ENCODE measurements around the gene OSTF1. TPM values are rescaled to one million over a fixed set of nuclear protein-coding genes. Genes with fewer than 3 reads are reported as not detected.

Gene OSTF1, protein sequence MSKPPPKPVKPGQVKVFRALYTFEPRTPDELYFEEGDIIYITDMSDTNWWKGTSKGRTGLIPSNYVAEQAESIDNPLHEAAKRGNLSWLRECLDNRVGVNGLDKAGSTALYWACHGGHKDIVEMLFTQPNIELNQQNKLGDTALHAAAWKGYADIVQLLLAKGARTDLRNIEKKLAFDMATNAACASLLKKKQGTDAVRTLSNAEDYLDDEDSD
- total RNA-seq, result 10 to 100 TPM; 15.0 to 20.5 TPM
- polyA plus RNA-seq (2013, experiment 1 of 2), result 5.7 TPM
- polyA plus RNA-seq (2013, experiment 2 of 2), result 8.4 TPM
- long read RNA-seq, experiment 1, partial matches to known transcripts, result 2 of 8 reads
- long read RNA-seq, experiment 1, other reads (novel, unspliced or antisense), result 3 of 8 reads
- long read RNA-seq, experiment 2, transcript OSTF1-201 (10 exons, 1,319 nt), result major isoform, 19 of 20 reads
- long read RNA-seq, experiment 2, partial matches to known transcripts, result 0 of 20 reads
- long read RNA-seq, experiment 2, other reads (novel, unspliced or antisense), result 1 of 20 reads
- long read RNA-seq, experiment 3, transcript OSTF1-201 (10 exons, 1,319 nt), result major isoform, 40 of 48 reads
- long read RNA-seq, experiment 3, partial matches to known transcripts, result 0 of 48 reads
- long read RNA-seq, experiment 3, other reads (novel, unspliced or antisense), result 8 of 48 reads
- long read RNA-seq, experiment 4, transcript OSTF1-201 (10 exons, 1,319 nt), result major isoform, 25 of 27 reads
- long read RNA-seq, experiment 4, partial matches to known transcripts, result 0 of 27 reads
- long read RNA-seq, experiment 4, other reads (novel, unspliced or antisense), result 2 of 27 reads

DNA sequence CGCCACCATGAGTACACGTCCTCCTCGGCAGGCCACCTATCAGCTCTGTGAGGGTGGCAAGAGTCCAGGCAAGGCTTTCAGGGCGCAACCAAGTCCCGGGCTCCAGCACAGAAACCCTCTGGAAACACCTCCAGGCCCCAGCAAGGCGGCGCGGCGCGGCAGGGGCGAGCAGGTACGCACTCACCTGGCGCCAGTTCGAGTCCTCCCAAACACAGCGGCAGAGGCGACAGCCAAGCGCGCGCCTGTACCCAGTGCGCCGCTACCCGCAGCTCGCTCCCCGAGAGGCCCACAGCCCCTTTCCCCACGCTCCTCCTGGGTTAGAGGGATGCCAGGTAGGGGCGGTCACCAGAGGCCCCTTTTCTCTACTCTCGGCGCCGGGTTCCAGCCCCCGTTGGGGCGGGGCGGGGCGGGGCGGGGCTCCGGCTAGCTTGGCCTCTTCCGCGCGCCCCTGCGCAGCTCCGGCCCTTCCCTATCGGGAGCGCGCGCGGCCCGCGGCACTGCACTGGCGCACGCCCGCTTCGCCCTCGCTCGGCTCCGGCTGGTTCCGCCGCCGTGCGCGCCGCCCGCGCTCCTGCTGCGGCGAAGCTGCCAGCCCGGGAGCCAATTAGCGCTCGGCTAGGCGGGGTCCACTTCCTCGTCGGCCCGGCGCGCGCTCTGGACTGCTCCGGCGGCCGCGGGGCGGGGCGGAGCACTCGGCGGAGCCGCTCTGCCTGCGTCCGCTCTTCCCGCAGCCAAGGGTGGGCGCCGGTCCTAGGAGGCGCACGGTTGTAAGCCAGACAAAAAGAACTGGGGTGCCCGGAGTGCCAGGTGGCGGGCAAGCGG lies at the start of gene OSTF1, which contains the start of gene NMRK1:
TSS of gene OSTF1 (plus strand) at position 691 of the 822 bp plus-strand sequence. CDS start 179 bp downstream, outside the sequence.
TSS of gene NMRK1 (minus strand) at position 332 of the 822 bp plus-strand sequence. CDS start 5,040 bp downstream, outside the sequence.
- Mint-ChIP-seq H3K4me3 (peak within 1 kb of the TSS; percentile 94), H3K27me3 (ENCODE audit: insufficient read depth) (no peaks in the 10 kb centered on the region), H3K9me3 (no peaks in the 10 kb centered on the region), H3K36me3 (ENCODE audit: low read depth) (no peaks in the 10 kb centered on the region), H3K4me1 (peaks cover 49% of the 10 kb centered on the region), H3K27ac (peak within 1 kb of the TSS; percentile 99)
- WGBS, 2 experiments (ENCODE audit: insufficient coverage in 1 of 2, insufficient read length in 1 of 2), result 0% methylated on average over 29 to 93 of the region's 93 CpGs
- TF ChIP-seq, protein P1, sequence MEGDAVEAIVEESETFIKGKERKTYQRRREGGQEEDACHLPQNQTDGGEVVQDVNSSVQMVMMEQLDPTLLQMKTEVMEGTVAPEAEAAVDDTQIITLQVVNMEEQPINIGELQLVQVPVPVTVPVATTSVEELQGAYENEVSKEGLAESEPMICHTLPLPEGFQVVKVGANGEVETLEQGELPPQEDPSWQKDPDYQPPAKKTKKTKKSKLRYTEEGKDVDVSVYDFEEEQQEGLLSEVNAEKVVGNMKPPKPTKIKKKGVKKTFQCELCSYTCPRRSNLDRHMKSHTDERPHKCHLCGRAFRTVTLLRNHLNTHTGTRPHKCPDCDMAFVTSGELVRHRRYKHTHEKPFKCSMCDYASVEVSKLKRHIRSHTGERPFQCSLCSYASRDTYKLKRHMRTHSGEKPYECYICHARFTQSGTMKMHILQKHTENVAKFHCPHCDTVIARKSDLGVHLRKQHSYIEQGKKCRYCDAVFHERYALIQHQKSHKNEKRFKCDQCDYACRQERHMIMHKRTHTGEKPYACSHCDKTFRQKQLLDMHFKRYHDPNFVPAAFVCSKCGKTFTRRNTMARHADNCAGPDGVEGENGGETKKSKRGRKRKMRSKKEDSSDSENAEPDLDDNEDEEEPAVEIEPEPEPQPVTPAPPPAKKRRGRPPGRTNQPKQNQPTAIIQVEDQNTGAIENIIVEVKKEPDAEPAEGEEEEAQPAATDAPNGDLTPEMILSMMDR (conservative IDR thresholded peaks at IDR 0.05), result no peak
- DNase-seq, result peak; percentile 97
- no peaks in the 10 kb centered on the region for H3K27me3 ChIP-seq (ENCODE audit: control insufficient read depth, insufficient read depth, low read length, poor library complexity, severe bottlenecking)
- no peaks in the 10 kb centered on the region for H3K9me3 ChIP-seq (ENCODE audit: control insufficient read depth, low read length)
- H3K9ac ChIP-seq (ENCODE audit: extremely low read depth, low read length, poor library complexity, severe bottlenecking), result peak within 1 kb of the TSS; percentile 89
- peaks cover 33% of the 10 kb centered on the region for H3K4me1 ChIP-seq (ENCODE audit: control insufficient read depth, insufficient read depth, low read length)
- H3K4me3 ChIP-seq (ENCODE audit: low read length), result peak within 1 kb of the TSS; percentile 94
- H3K36me3 ChIP-seq (ENCODE audit: control insufficient read depth, insufficient read depth, low read length), result no peaks in the 10 kb centered on the region
- peak within 1 kb of the TSS; percentile 19 for H3K27ac ChIP-seq (ENCODE audit: low read depth, low read length)

DNA sequence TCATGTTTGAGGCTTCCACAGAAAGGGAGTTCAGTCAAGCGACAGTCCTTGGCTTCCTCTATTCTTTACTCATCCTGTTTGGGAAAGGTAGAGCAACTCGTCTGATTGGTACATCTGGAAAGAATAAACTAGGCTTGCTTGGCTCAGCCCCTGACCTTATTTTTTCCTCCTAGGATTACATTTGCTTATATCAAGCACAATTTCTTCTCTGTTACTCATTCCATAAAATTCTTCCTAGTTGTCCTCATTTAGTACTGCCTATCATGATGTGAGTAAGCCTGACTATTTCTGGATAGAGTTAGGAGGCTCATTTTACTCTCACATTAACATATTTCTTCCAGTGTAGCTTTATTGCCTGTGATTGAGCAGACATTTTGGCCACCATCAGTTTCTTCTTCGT lies 49.3 kb upstream of the OSTF1 start:
- H3K4me3 Mint-ChIP-seq, result no peak overlapping the region
- H3K27me3 Mint-ChIP-seq (ENCODE audit: insufficient read depth), result peaks cover 2% of the 10 kb centered on the region
- Histone ChIP-seq H3K27me3 (ENCODE audit: control insufficient read depth, insufficient read depth, low read length, poor library complexity, severe bottlenecking) (no peaks in the 10 kb centered on the region), H3K27ac (ENCODE audit: low read depth, low read length) (no peak overlapping the region), H3K4me1 (ENCODE audit: control insufficient read depth, insufficient read depth, low read length) (no peaks in the 10 kb centered on the region), H3K9ac (ENCODE audit: extremely low read depth, low read length, poor library complexity, severe bottlenecking) (no peak overlapping the region), H3K36me3 (ENCODE audit: control insufficient read depth, insufficient read depth, low read length) (no peaks in the 10 kb centered on the region), H3K9me3 (ENCODE audit: control insufficient read depth, low read length) (no peaks in the 10 kb centered on the region), H3K4me3 (ENCODE audit: low read length) (no peak overlapping the region)
- 75 to 100% methylated on average over 1 to 3 of the region's 3 CpGs for WGBS, 2 experiments (ENCODE audit: insufficient coverage in 1 of 2, insufficient read length in 1 of 2)
- no peaks in the 10 kb centered on the region for H3K4me1 Mint-ChIP-seq
- TF ChIP-seq, protein P1 (conservative IDR thresholded peaks at IDR 0.05), result no peak
- no peak for DNase-seq
- peaks cover 5% of the 10 kb centered on the region for H3K9me3 Mint-ChIP-seq
- no peaks in the 10 kb centered on the region for H3K36me3 Mint-ChIP-seq (ENCODE audit: low read depth)
- H3K27ac Mint-ChIP-seq, result no peak overlapping the region

DNA sequence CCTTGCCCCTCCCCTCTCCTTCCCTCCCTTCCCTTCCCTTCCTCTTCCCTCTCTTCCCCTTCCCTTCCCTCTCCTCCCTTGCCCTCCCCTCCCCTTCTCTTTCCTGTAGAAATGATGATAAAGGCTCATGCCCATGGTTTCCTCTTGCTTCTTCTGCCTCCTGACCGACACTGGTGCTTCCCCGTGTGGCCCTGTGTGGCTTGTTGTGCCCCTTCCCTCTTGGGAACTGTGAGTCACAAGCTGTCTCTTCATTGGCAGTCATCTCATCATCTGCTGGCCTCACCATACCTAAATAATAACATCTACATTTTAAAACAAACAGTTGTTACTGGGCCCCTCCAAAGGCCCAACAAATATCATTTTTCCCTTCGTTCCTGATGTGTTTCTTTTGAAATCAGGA lies 48.5 kb upstream of the OSTF1 start:
- no peak for DNase-seq

More for the DNA sequence above, 48.5 kb upstream of the OSTF1 start:
- Histone ChIP-seq H3K27me3 (ENCODE audit: control insufficient read depth, insufficient read depth, low read length, poor library complexity, severe bottlenecking) (no peaks in the 10 kb centered on the region), H3K36me3 (ENCODE audit: control insufficient read depth, insufficient read depth, low read length) (no peaks in the 10 kb centered on the region), H3K9me3 (ENCODE audit: control insufficient read depth, low read length) (no peaks in the 10 kb centered on the region), H3K27ac (ENCODE audit: low read depth, low read length) (no peak overlapping the region), H3K9ac (ENCODE audit: extremely low read depth, low read length, poor library complexity, severe bottlenecking) (no peak overlapping the region), H3K4me1 (ENCODE audit: control insufficient read depth, insufficient read depth, low read length) (no peaks in the 10 kb centered on the region), H3K4me3 (ENCODE audit: low read length) (no peak overlapping the region)
- H3K4me3 Mint-ChIP-seq, result no peak overlapping the region
- no peak overlapping the region for H3K27ac Mint-ChIP-seq
- no peaks in the 10 kb centered on the region for H3K4me1 Mint-ChIP-seq
- 87 to 92% methylated on average over 3 of the region's 3 CpGs for WGBS, 2 experiments (ENCODE audit: insufficient coverage in 1 of 2, insufficient read length in 1 of 2)
- no peaks in the 10 kb centered on the region for H3K36me3 Mint-ChIP-seq (ENCODE audit: low read depth)
- H3K9me3 Mint-ChIP-seq, result peaks cover 5% of the 10 kb centered on the region
- TF ChIP-seq, protein P1 (conservative IDR thresholded peaks at IDR 0.05), result no peak
- H3K27me3 Mint-ChIP-seq (ENCODE audit: insufficient read depth), result peaks cover 2% of the 10 kb centered on the region
